ENCODE data around the gene A3GALT2. TPM values are rescaled to one million over a fixed set of nuclear protein-coding genes. Genes with fewer than 3 reads are reported as not detected.

A3GALT2 gene
- total RNA-seq, 1 donor from 2014 or later = 0.29 TPM

GRCh38 chr1:33363021-33363420 is 42.1 kb upstream of the A3GALT2 start:
- Mint-ChIP-seq H3K27me3 (no peaks in the 10 kb centered on the region), H3K4me1 (ENCODE audit: low read depth) (peaks cover 60% of the 10 kb centered on the region), H3K36me3 (ENCODE audit: insufficient read depth) (peaks cover 4% of the 10 kb centered on the region), H3K27ac (peak overlapping the region; percentile 95), H3K9me3 (ENCODE audit: low read depth) (no peaks in the 10 kb centered on the region), H3K4me3 (ENCODE audit: low read depth) (peak overlapping the region; percentile 67)
- no peak for DNase-seq (ENCODE audit: low spot score, unreplicated experiment)
- TF ChIP-seq CTCF (IDR thresholded peaks at IDR 0.05; ENCODE audit: unreplicated experiment) = no peak

DNA sequence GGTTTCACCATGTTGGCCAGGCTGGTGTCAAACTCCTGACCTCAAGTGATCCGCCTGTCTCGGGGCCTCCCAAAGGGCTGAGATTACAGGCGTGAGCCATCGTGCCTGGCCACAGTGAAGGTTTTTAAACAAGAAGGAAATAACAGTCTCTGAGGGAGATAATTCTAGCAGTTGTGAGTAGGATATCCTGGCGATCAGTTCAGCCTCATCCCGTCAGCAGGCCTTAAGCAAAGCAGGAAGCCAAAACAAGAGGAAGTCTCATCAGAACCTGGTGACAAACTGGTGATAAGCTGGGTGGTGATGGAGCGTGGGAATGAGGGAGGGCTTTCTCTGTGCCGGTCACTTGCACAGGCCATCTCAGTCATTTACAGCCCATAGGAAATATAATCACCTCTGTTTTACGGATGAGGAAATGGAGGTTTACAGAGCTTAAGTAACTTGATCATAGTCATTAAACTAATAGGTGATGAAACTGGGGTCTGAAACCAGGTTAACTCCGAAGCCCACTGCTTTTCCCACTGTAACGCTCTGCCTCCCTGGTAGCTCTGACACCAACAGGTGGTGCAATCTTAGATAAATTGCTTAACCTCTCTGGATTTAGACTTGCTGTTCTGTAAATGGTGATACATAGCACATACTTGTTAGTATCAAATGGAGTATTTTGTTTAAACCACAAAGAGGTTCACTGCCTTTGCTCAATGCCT is 40.8 kb upstream of the A3GALT2 start:
- no peak for TF ChIP-seq CTCF (IDR thresholded peaks at IDR 0.05; ENCODE audit: unreplicated experiment)
- H3K4me1 Mint-ChIP-seq (ENCODE audit: low read depth) = peaks cover 67% of the 10 kb centered on the region
- no peak for DNase-seq (ENCODE audit: low spot score, unreplicated experiment)
- H3K4me3 Mint-ChIP-seq (ENCODE audit: low read depth) = no peak overlapping the region
- no peaks in the 10 kb centered on the region for H3K9me3 Mint-ChIP-seq (ENCODE audit: low read depth)
- H3K36me3 Mint-ChIP-seq (ENCODE audit: insufficient read depth) = peaks cover 10% of the 10 kb centered on the region
- H3K27me3 Mint-ChIP-seq = no peaks in the 10 kb centered on the region
- H3K27ac Mint-ChIP-seq = peak overlapping the region; percentile 78

DNA sequence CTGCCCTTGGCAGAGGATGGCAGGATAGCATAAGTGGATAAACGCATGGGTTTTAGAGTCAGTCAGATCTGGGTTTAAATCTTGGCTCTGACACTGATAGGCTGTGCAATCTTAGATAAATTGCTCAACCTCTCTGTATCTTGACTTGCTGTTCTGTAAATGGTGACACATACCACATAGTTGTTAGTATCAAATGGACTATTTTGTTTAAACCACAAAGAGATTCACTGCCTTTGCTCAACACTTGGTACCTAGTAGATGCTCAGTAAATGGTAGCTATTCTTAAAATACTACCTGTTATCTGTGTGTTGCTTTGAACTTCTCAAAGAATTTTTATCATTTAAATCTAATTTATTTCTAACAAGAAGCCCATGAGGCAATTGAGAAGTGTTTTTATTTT is 39.5 kb upstream of the A3GALT2 start:
- Mint-ChIP-seq H3K36me3 (ENCODE audit: insufficient read depth) (peaks cover 12% of the 10 kb centered on the region), H3K9me3 (ENCODE audit: low read depth) (no peaks in the 10 kb centered on the region), H3K4me3 (ENCODE audit: low read depth) (no peak overlapping the region), H3K27ac (no peak overlapping the region), H3K27me3 (no peaks in the 10 kb centered on the region), H3K4me1 (ENCODE audit: low read depth) (peaks cover 55% of the 10 kb centered on the region)
- no peak for DNase-seq (ENCODE audit: low spot score, unreplicated experiment)
- no peak for TF ChIP-seq CTCF (IDR thresholded peaks at IDR 0.05; ENCODE audit: unreplicated experiment)

DNA sequence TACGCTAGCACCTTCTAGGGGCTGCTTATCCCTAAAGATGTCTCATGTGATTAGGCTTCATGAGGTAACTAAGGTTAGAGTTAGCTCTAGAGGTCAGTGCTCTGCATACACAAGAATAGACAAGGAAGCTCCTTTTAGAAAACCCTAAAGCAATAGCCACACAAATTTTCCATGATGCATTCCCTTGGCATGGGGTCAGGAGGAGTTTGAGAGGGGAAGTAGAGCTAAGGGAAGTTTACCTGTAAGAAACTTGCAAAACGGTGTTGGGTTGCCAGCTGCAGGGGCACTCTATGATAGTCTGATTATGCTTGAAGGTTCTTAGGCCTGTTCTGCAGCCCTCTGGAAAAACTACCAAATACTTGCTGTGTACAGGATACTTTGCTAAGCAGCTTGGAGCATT is 39.0 kb upstream of the A3GALT2 start:
- Mint-ChIP-seq H3K36me3 (ENCODE audit: insufficient read depth) (peaks cover 12% of the 10 kb centered on the region), H3K4me3 (ENCODE audit: low read depth) (no peak overlapping the region), H3K4me1 (ENCODE audit: low read depth) (peaks cover 50% of the 10 kb centered on the region), H3K27ac (no peak overlapping the region), H3K27me3 (no peaks in the 10 kb centered on the region), H3K9me3 (ENCODE audit: low read depth) (no peaks in the 10 kb centered on the region)
- DNase-seq (ENCODE audit: low spot score, unreplicated experiment) = no peak
- no peak for TF ChIP-seq CTCF (IDR thresholded peaks at IDR 0.05; ENCODE audit: unreplicated experiment)

- no peak overlapping the region for H3K4me3 Mint-ChIP-seq (ENCODE audit: low read depth)
- H3K27me3 Mint-ChIP-seq = no peaks in the 10 kb centered on the region
- no peak for DNase-seq (ENCODE audit: low spot score, unreplicated experiment)
These were observed 38.1 kb upstream of the A3GALT2 start for GRCh38 chr1:33358795-33359503.

More at GRCh38 chr1:33358795-33359503, 38.1 kb upstream of the A3GALT2 start:
- TF ChIP-seq CTCF (IDR thresholded peaks at IDR 0.05; ENCODE audit: unreplicated experiment) = no peak
- peaks cover 12% of the 10 kb centered on the region for H3K36me3 Mint-ChIP-seq (ENCODE audit: insufficient read depth)
- no peak overlapping the region for H3K27ac Mint-ChIP-seq
- no peaks in the 10 kb centered on the region for H3K9me3 Mint-ChIP-seq (ENCODE audit: low read depth)
- H3K4me1 Mint-ChIP-seq (ENCODE audit: low read depth) = peaks cover 42% of the 10 kb centered on the region
